ENCODE measurements around the gene ADGRV1. TPM values are rescaled to one million over a fixed set of nuclear protein-coding genes. Genes with fewer than 3 reads are reported as not detected.
A peak's percentile ranks its signal among the peaks of the same experiment; 100 is the strongest.

ADGRV1 gene
- polyA plus RNA-seq, 1 of the 3 experiments (the other 2 are of a cell fraction): 0.23 TPM

DNA sequence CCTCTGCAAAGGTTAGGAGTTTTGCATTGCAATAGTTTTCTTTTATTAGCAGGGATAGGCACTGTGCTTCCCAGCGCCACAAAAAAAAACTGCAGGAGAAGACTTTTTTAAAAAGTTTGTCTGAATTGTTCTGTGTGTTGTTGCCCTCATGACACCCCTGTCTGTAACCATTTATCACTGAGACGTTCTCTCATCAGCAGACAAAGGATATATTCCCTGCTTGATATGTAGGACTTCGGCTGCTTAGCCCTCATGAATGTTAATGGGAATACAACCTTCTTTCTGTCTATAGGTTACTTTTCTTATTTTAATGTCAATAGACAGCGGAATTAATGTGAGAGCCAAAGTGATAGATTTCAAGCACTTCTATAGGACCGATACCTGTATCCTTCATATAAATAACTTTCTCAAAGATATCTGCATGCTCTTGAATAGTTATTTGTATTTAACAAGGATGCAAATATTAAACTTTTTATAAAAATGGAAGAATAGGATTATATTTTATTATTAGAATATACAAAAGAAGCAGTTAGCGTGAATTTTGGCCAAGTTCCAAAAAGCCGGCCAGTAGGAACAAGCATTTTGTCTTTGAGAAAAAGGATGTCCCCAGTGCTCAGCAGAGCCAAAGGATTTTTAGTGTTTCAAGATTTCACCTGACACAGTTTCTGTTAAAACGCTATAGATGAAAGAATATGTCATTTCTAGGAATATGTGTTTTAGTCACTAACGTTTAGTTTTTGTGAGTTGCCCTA lies 27.7 kb upstream of the ADGRV1 start:
- Histone ChIP-seq H3K9me2 (no peaks in the 10 kb centered on the region), H3K9me3 (no peaks in the 10 kb centered on the region), H3K27me3 (ENCODE audit: insufficient read depth) (peaks cover 18% of the 10 kb centered on the region), H3K4me2 (0 out of 2 replicates have a peak overlapping the region, but pooled peaks have one; percentile 97), H4K20me1 (ENCODE audit: insufficient read depth) (no peaks in the 10 kb centered on the region), H3K9ac (no peak overlapping the region), H2AFZ (ENCODE audit: low read depth) (no peak overlapping the region), H3K4me1 (ENCODE audit: control insufficient read depth in 1 of 2, insufficient read depth in 2 of 2, low read depth in 1 of 2, low read length in 1 of 2) (peaks cover 0 to 5% of the 10 kb centered on the region in 2 experiments; a peak in 3 of 4 replicates), H3K36me3 (replicated peaks in 1 of 2; ENCODE audit: control insufficient read depth in 1 of 2, insufficient read depth in 2 of 2, low read length in 1 of 2) (peaks cover 0 to 6% of the 10 kb centered on the region in 2 experiments), H3K27ac (ENCODE audit: low read depth in 2 of 2, low read length in 1 of 2) (no peak overlapping the region), H3K4me3 (ENCODE audit: low read depth in 2 of 2, low read length in 1 of 2) (no peak overlapping the region), H3K79me2 (ENCODE audit: insufficient read depth) (peaks cover 34% of the 10 kb centered on the region), H3F3A (replicated peaks; ENCODE audit: insufficient read depth) (no peaks in the 10 kb centered on the region)
- ChIA-PET CTCF (interaction anchor here (0.6 to 3.2 kb wide), 32 partner anchors 11 to 340 kb away, joined by 3 to 32 read pairs (median 4); partner anchors contain the start of genes MBLAC2 and POLR3G), POLR2A (no interaction called here)
- 51% methylated on average over 9 of the region's 9 CpGs for WGBS (ENCODE audit: low lambda C conversion rate)
- TF ChIP-seq ELF1 (IDR thresholded peaks at IDR 0.05): no peak
- TF ChIP-seq JUND (IDR thresholded peaks at IDR 0.05): no peak
- TF ChIP-seq, protein P1, sequence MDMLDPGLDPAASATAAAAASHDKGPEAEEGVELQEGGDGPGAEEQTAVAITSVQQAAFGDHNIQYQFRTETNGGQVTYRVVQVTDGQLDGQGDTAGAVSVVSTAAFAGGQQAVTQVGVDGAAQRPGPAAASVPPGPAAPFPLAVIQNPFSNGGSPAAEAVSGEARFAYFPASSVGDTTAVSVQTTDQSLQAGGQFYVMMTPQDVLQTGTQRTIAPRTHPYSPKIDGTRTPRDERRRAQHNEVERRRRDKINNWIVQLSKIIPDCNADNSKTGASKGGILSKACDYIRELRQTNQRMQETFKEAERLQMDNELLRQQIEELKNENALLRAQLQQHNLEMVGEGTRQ (IDR thresholded peaks at IDR 0.05; ENCODE audit: borderline replicate concordance, low read depth, low read length): no peak
- TF ChIP-seq REST (IDR thresholded peaks at IDR 0.05; ENCODE audit: low read depth, low read length): no peak
- TF ChIP-seq RCOR1 (IDR thresholded peaks at IDR 0.05; ENCODE audit: low read length): no peak
- TF ChIP-seq SIN3A (IDR thresholded peaks at IDR 0.05; ENCODE audit: borderline replicate concordance, low read depth, low read length): no peak
- TF ChIP-seq, protein P2, sequence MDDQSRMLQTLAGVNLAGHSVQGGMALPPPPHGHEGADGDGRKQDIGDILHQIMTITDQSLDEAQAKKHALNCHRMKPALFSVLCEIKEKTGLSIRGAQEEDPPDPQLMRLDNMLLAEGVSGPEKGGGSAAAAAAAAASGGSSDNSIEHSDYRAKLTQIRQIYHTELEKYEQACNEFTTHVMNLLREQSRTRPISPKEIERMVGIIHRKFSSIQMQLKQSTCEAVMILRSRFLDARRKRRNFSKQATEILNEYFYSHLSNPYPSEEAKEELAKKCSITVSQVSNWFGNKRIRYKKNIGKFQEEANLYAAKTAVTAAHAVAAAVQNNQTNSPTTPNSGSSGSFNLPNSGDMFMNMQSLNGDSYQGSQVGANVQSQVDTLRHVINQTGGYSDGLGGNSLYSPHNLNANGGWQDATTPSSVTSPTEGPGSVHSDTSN (IDR thresholded peaks at IDR 0.05): no peak
- TF ChIP-seq RAD21 (IDR thresholded peaks at IDR 0.05; ENCODE audit: low read length): no peak
- TF ChIP-seq RXRA (IDR thresholded peaks at IDR 0.05; ENCODE audit: borderline replicate concordance, low read depth): no peak
- no peak for TF ChIP-seq POLR2AphosphoS5 (IDR thresholded peaks at IDR 0.05; ENCODE audit: low read depth, low read length)
- no peak for TF ChIP-seq TAF1 (IDR thresholded peaks at IDR 0.05; ENCODE audit: borderline replicate concordance, low read depth, low read length)
- no peak for TF ChIP-seq RFX5 (IDR thresholded peaks at IDR 0.05; ENCODE audit: low read length)
- no peak for TF ChIP-seq EZH2phosphoT487 (IDR thresholded peaks at IDR 0.05; ENCODE audit: borderline replicate concordance, low read depth)
- no peak for TF ChIP-seq YY1 (IDR thresholded peaks at IDR 0.05; ENCODE audit: low read depth)
- no peak for TF ChIP-seq MEF2A (IDR thresholded peaks at IDR 0.05; ENCODE audit: borderline replicate concordance, low read depth)
- no peak for TF ChIP-seq CHD2 (IDR thresholded peaks at IDR 0.05; ENCODE audit: low read length, partially characterized antibody)
- DNase-seq: no peak

All from SK-N-SH (cell line).